ENCODE data around the gene SLC38A11. TPM values are rescaled to one million over a fixed set of nuclear protein-coding genes. Genes with fewer than 3 reads are reported as not detected.

SLC38A11 gene
- total and polyA plus RNA-seq, 2 of the 8 experiments (the other 6 are each of a cell fraction or from before 2014, with no cell fraction given): not detected

- Histone ChIP-seq H3K23me2 (ENCODE audit: low read depth, low read length) (no peaks in the 10 kb centered on the region), H3K4ac (replicated peaks; ENCODE audit: insufficient read length, low read depth, low read length) (no peak overlapping the region), H4K91ac (replicated peaks; ENCODE audit: insufficient read length, low read length) (no peak overlapping the region), H2BK15ac (ENCODE audit: low read length) (no peak overlapping the region), H3K14ac (ENCODE audit: insufficient read length) (no peak overlapping the region), H4K5ac (ENCODE audit: insufficient read length, low read depth, low read length) (no peak overlapping the region), H3K27ac (ENCODE audit: low read depth, low read length) (no peak overlapping the region), H3K79me1 (ENCODE audit: low read depth, low read length) (no peaks in the 10 kb centered on the region), H2BK20ac (ENCODE audit: low read length) (no peak overlapping the region), H3K27me3 (replicated peaks in 1 of 4; ENCODE audit: control insufficient read depth in 3 of 4, extremely low read depth in 1 of 4, insufficient read depth in 3 of 4, low read length in 3 of 4) (no peaks in the 10 kb centered on the region), H3K56ac (replicated peaks; ENCODE audit: insufficient read length, low read depth, low read length) (no peak overlapping the region), H2BK5ac (ENCODE audit: low read depth, low read length) (no peak overlapping the region), H2AFZ (ENCODE audit: low read length) (no peak overlapping the region), H3K4me2 (ENCODE audit: insufficient read depth in 1 of 2, low read depth in 2 of 2, low read length in 2 of 2) (no peak overlapping the region), H2BK12ac (ENCODE audit: low read depth, low read length) (no peak overlapping the region), H3K9ac (replicated peaks in 1 of 4; ENCODE audit: extremely low read depth in 1 of 4, low read depth in 3 of 4, low read length in 3 of 4) (no peak overlapping the region), H3K4me1 (replicated peaks in 1 of 4; ENCODE audit: control insufficient read depth in 3 of 4, insufficient read depth in 4 of 4, low read length in 3 of 4) (no peaks in the 10 kb centered on the region), H3K9me3 (ENCODE audit: insufficient read depth in 2 of 2, low read depth in 1 of 2, low read length in 1 of 2) (no peaks in the 10 kb centered on the region), H2AK5ac (ENCODE audit: low read depth, low read length) (no peak overlapping the region), H3K36me3 (ENCODE audit: control insufficient read depth in 2 of 4, insufficient read depth in 4 of 4, low read length in 3 of 4) (no peaks in the 10 kb centered on the region), H3K23ac (ENCODE audit: insufficient read length) (no peak overlapping the region), H3K4me3 (ENCODE audit: extremely low read depth in 1 of 4, insufficient read depth in 2 of 4, low read depth in 3 of 4, low read length in 4 of 4) (no peak overlapping the region), H4K8ac (ENCODE audit: extremely low read depth, insufficient read depth, low read length) (no peak overlapping the region), H3K79me2 (ENCODE audit: control insufficient read depth in 1 of 2, insufficient read depth in 2 of 2, low read length in 2 of 2) (no peaks in the 10 kb centered on the region), H2BK120ac (replicated peaks; ENCODE audit: low read depth, low read length) (no peak overlapping the region), H3K18ac (ENCODE audit: extremely low read depth, low read length) (no peak overlapping the region), H4K20me1 (replicated peaks in 1 of 2; ENCODE audit: control insufficient read depth in 1 of 2, insufficient read depth in 2 of 2, low read length in 2 of 2) (no peaks in the 10 kb centered on the region)
- POLR2A ChIA-PET (ENCODE audit: partially characterized antibody): no interaction called here
- CTCF ChIA-PET (ENCODE audit: partially characterized antibody): interaction anchor here (0.6 to 1.0 kb wide), 2 partner anchors 65 to 296 kb away, joined by 3 read pairs; no protein-coding TSS in a partner anchor
- peak; percentile 69; the same call in 1 of the 2 replicates for TF ChIP-seq BACH1 (IDR thresholded peaks at IDR 0.05; ENCODE audit: low read length)
- TF ChIP-seq EP300 (IDR thresholded peaks at IDR 0.05; ENCODE audit: borderline replicate concordance in 1 of 2, low read depth in 2 of 2, low read length in 2 of 2): no peak
- peak; percentile 64; the same call in 1 of the 2 replicates for TF ChIP-seq MAFK (IDR thresholded peaks at IDR 0.05; ENCODE audit: low read depth, low read length)
- no peak for TF ChIP-seq SUZ12 (IDR thresholded peaks at IDR 0.05; ENCODE audit: low read length)
- TF ChIP-seq RXRA (IDR thresholded peaks at IDR 0.05; ENCODE audit: insufficient read depth, low read depth, low read length): no peak
- no peak for TF ChIP-seq KDM1A (IDR thresholded peaks at IDR 0.05; ENCODE audit: borderline replicate concordance, low read length)
- TF ChIP-seq RBBP5 (IDR thresholded peaks at IDR 0.05; ENCODE audit: borderline replicate concordance, low read depth, low read length): no peak
- FAIRE-seq (no peak), DNase-seq (ENCODE audit: low read depth in 1 of 2, low spot score in 2 of 2) (no peak)
Measured at GRCh38 chr2:164928101-164928673, 27.1 kb downstream of the SLC38A11 start.

Data from H1 (cell line).